Panc1 (cell line): ENCODE results near the gene MYBPH. TPM values are rescaled to one million over a fixed set of nuclear protein-coding genes. Genes with fewer than 3 reads are reported as not detected.

Experiments
- ATAC-seq: fragments of 200-7000 bp; cut with Tn5 transposase; 2 replicates; pipeline ENCODE4 v1.9.1; 2020; ENCODE audit warnings: mild to moderate bottlenecking, moderate library complexity
- BruUV-seq: library from RNA; stranded (reverse); fragments of 400-500 nt; replicated peaks from 2 replicates; lab custom pipeline; 2021; lab: Mats Ljungman, UMichigan
- CTCF ChIA-PET: fragments of 300-600 bp; sonication (Branson Sonifier 250); formaldehyde crosslinking; loops from one replicate; lab custom pipeline; 2022; ENCODE audit warnings: antibody characterized with exemption; lab: Charles Lee
- POLR2A ChIA-PET: fragments of 300-600 bp; sonication (Branson Sonifier 250); formaldehyde crosslinking; loops from one replicate; lab custom pipeline; 2022; ENCODE audit warnings: antibody characterized with exemption; lab: Charles Lee
- DNase-seq: peaks from one replicate; pipeline ENCODE4 v3.0.0-alpha.2; 2010; ENCODE audit warnings: low read depth, low spot score
- H3K27ac ChIP-seq: 2 replicates; pipeline ENCODE4 v1.5.1; 2011; ENCODE audit warnings: mild to moderate bottlenecking, low read length, inconsistent platforms
- H3K27me3 ChIP-seq: fragments of 200-500 bp; sonication (Bioruptor generic); 2 replicates; pipeline ENCODE4 v1.6.0; 2014; ENCODE audit warnings: low read length, inconsistent platforms; ENCODE audit not compliant: control insufficient read depth, insufficient read depth
- H3K36me3 ChIP-seq: fragments of 200-500 bp; sonication (Bioruptor generic); 2 replicates; pipeline ENCODE4 v1.5.1; 2014; ENCODE audit warnings: inconsistent platforms, mild to moderate bottlenecking, low read length, moderate library complexity; ENCODE audit not compliant: control insufficient read depth, insufficient read depth
- H3K4me1 ChIP-seq: 2 replicates; pipeline ENCODE4 v1.5.1; 2011; ENCODE audit warnings: inconsistent platforms, mild to moderate bottlenecking, low read length, moderate library complexity; ENCODE audit not compliant: control insufficient read depth, insufficient read depth
- H3K4me3 ChIP-seq, 2 experiments: 2 replicates each; pipeline ENCODE4 v1.5.1; 2011 to 2012; ENCODE audit warnings: low read depth in 2 of 2, low read length in 2 of 2, mild to moderate bottlenecking in 2 of 2, inconsistent platforms in 1 of 2, moderate library complexity in 1 of 2
- H3K9me3 ChIP-seq: fragments of 200-500 bp; sonication (Bioruptor generic); 2 replicates; pipeline ENCODE4 v1.5.1; 2014; ENCODE audit warnings: low read depth, mild to moderate bottlenecking, inconsistent platforms, low read length, moderate library complexity; ENCODE audit not compliant: control insufficient read depth, insufficient read depth
- CTCF ChIP-seq: fragments of 450-650 bp; IDR thresholded peaks from 2 replicates; pipeline ENCODE4 v1.5.1; 2017; ENCODE audit warnings: mild to moderate bottlenecking
- POLR2AphosphoS5 ChIP-seq: IDR thresholded peaks from 2 replicates; pipeline ENCODE4 v1.6.1; 2012; ENCODE audit warnings: mild to moderate bottlenecking, low read depth, low read length, moderate library complexity
- REST ChIP-seq, 2 experiments: IDR thresholded peaks; 2 replicates each; pipeline ENCODE4 v1.6.1; 2011 to 2012; ENCODE audit warnings: low read depth in 2 of 2, control low read depth in 1 of 2, low read length in 1 of 2, mild to moderate bottlenecking in 1 of 2, moderate library complexity in 1 of 2; ENCODE audit not compliant: insufficient read depth in 1 of 2
- SIN3A ChIP-seq: IDR thresholded peaks from 2 replicates; pipeline ENCODE4 v1.6.1; 2012; ENCODE audit warnings: low read depth, mild to moderate bottlenecking, low read length, moderate library complexity, borderline replicate concordance; ENCODE audit not compliant: insufficient read depth
- TCF7L2 ChIP-seq: IDR thresholded peaks from 2 replicates; pipeline ENCODE4 v1.6.1; 2011; ENCODE audit warnings: mild to moderate bottlenecking, low read depth, low read length, inconsistent platforms
- in situ Hi-C: cut with HindIII; loops from 2 replicates; pipeline ENCODE4 v1.10.0; 2016; ENCODE audit warnings: low sequenced_read_pairs, low pct_unique_long_range_greater_than_20kb
- intact Hi-C: fragments of 100-400 bp; cut with micrococcal nuclease; formaldehyde crosslinking; loops from one replicate; pipeline ENCODE4 v1.10.0; 2022; ENCODE audit not compliant: unreplicated experiment
- total RNA-seq: library from RNA; stranded (reverse); gene quantifications from one replicate; pipeline ENCODE4 v1.2.1, GENCODE V29; 2021; ENCODE audit not compliant: unreplicated experiment

The MYBPH gene
- total RNA-seq, 1 experiment from 2014 or later, result not detected

- no peak for ATAC-seq
- Histone ChIP-seq H3K27me3 (peaks cover 7% of the 10 kb centered on the region), H3K27ac (no peak overlapping the region), H3K4me1 (peaks cover 28% of the 10 kb centered on the region), H3K4me3 (peak overlapping the region; percentile 39 to 58), H3K9me3 (no peaks in the 10 kb centered on the region), H3K36me3 (no peaks in the 10 kb centered on the region)
- ChIA-PET POLR2A (no interaction called here), CTCF (interaction anchor here (0.8 to 1.4 kb wide), 4 partner anchors 9 to 75 kb away, joined by 3 to 5 read pairs (median 4); no protein-coding TSS in a partner anchor)
- no peak for DNase-seq
- intact Hi-C loops, result no loop called here
- TF ChIP-seq REST (IDR thresholded peaks at IDR 0.05; ENCODE audit: insufficient read depth in 1 of 2, low read depth in 2 of 2, low read length in 1 of 2) (no peak), CTCF (no peak), TCF7L2 (no peak), SIN3A (no peak), POLR2AphosphoS5 (no peak)
- no TSS peak for BruUV-seq
- in situ Hi-C loops, result no loop called here
Observed at GRCh38 chr1:203126866-203127665, 48.6 kb downstream of the MYBPH start.

- Histone ChIP-seq H3K4me3 (no peak overlapping the region), H3K9me3 (no peaks in the 10 kb centered on the region), H3K27ac (no peak overlapping the region), H3K36me3 (no peaks in the 10 kb centered on the region), H3K4me1 (peaks cover 28% of the 10 kb centered on the region), H3K27me3 (peaks cover 7% of the 10 kb centered on the region)
- no peak for ATAC-seq
- intact Hi-C loops (no loop called here), in situ Hi-C loops (no loop called here)
- CTCF ChIA-PET, result interaction anchor here (1.0 kb wide), 1 partner anchor 8 kb away, joined by 4 read pairs; no protein-coding TSS in a partner anchor
- TF ChIP-seq CTCF (peak; percentile 66; the same call in 1 of the 2 replicates), REST (IDR thresholded peaks at IDR 0.05; ENCODE audit: insufficient read depth in 1 of 2, low read depth in 2 of 2, low read length in 1 of 2) (no peak)
- POLR2A ChIA-PET, result no interaction called here
- DNase-seq, result no peak
- no TSS peak for BruUV-seq
Observed at GRCh38 chr1:203126151-203126865, 49.3 kb downstream of the MYBPH start.
